HG03565 (cell line): Measurements from ENCODE around the gene MINDY4.

ENCODE experiments used
- ATAC-seq: cut with Tn5 transposase; IDR thresholded peaks from one replicate; pipeline ENCODE4 v1.9.1; 2021; ENCODE audit warnings: mild to moderate bottlenecking, moderate library complexity; ENCODE audit not compliant: unreplicated experiment

MINDY4 gene

GRCh38 chr7:30850426-30850825, 79.2 kb downstream of the MINDY4 start:
- ATAC-seq: no peak

GRCh38 chr7:30851651-30852307, 80.6 kb downstream of the MINDY4 start:
- no peak for ATAC-seq

GRCh38 chr7:30852308-30852684, 81.1 kb downstream of the MINDY4 start:
- no peak for ATAC-seq

GRCh38 chr7:30852744-30853288, 81.6 kb downstream of the MINDY4 start:
- ATAC-seq: no peak

- no peak for ATAC-seq
These were observed 82.4 kb downstream of the MINDY4 start for GRCh38 chr7:30853576-30853975.

- ATAC-seq: no peak
These were observed 84.7 kb downstream of the MINDY4 start for GRCh38 chr7:30855936-30856335.

- no peak for ATAC-seq
These were observed 87.4 kb downstream of the MINDY4 start for GRCh38 chr7:30858576-30858975.

- no peak for ATAC-seq
These were observed 88.2 kb downstream of the MINDY4 start for GRCh38 chr7:30859202-30859939.

- ATAC-seq: no peak
These were observed 88.8 kb downstream of the MINDY4 start for GRCh38 chr7:30859940-30860496.

GRCh38 chr7:30861612-30862011, 90.4 kb downstream of the MINDY4 start:
- ATAC-seq: no peak

- no peak for ATAC-seq
These were observed 91.9 kb downstream of the MINDY4 start for GRCh38 chr7:30862995-30863705.

GRCh38 chr7:30863706-30864035, 92.5 kb downstream of the MINDY4 start:
- ATAC-seq: no peak

- no peak for ATAC-seq
These were observed 92.9 kb downstream of the MINDY4 start for GRCh38 chr7:30864101-30864500.

GRCh38 chr7:30865076-30865475, 93.9 kb downstream of the MINDY4 start:
- no peak for ATAC-seq

- ATAC-seq: no peak
These were observed 94.6 kb downstream of the MINDY4 start for GRCh38 chr7:30865821-30866220.

- no peak for ATAC-seq
These were observed 95.7 kb downstream of the MINDY4 start for GRCh38 chr7:30866939-30867338.

- ATAC-seq: no peak
These were observed 96.3 kb downstream of the MINDY4 start for GRCh38 chr7:30867483-30867882.

GRCh38 chr7:30869794-30870611, 98.8 kb downstream of the MINDY4 start:
- ATAC-seq: no peak

- ATAC-seq: no peak
These were observed 99.8 kb downstream of the MINDY4 start for GRCh38 chr7:30870821-30871518.

- ATAC-seq: no peak
These were observed 100.4 kb downstream of the MINDY4 start for GRCh38 chr7:30871655-30872054.
